Measurements from ENCODE around the gene PRCC. TPM values are rescaled to one million over a fixed set of nuclear protein-coding genes. Genes with fewer than 3 reads are reported as not detected.

The PRCC gene
- total RNA-seq, 1 experiment from 2014 or later = 131 TPM

GRCh38 chr1:156738407-156738806 is 28.9 kb upstream of the PRCC start:
- ChIA-PET POLR2A (interaction anchor here (0.7 to 10.4 kb wide), 5 partner anchors 9 to 77 kb away, joined by 3 to 375 read pairs (median 194); partner anchors contain the start of genes HDGF, ISG20L2, METTL25B and PRCC), CTCF (interaction anchor here (10.3 kb wide), 1 partner anchor 11 kb away, joined by 136 read pairs; the partner anchor contains the start of genes ISG20L2 and METTL25B)
- no peaks in the 10 kb centered on the region for H3K9me3 Mint-ChIP-seq (ENCODE audit: unreplicated experiment)
- peaks cover 82% of the 10 kb centered on the region for H3K36me3 Mint-ChIP-seq (ENCODE audit: insufficient read depth, unreplicated experiment)
- no peaks in the 10 kb centered on the region for H3K27me3 Mint-ChIP-seq (ENCODE audit: insufficient read depth, unreplicated experiment)
- intact Hi-C loops (cut with micrococcal nuclease) = no loop called here
- H3K4me1 Mint-ChIP-seq (ENCODE audit: insufficient read depth, unreplicated experiment) = peaks cover 13% of the 10 kb centered on the region
- no peak for DNase-seq (ENCODE audit: unreplicated experiment)
- BruUV-seq (replicated peaks) = no TSS peak
- H3K4me3 Mint-ChIP-seq (ENCODE audit: unreplicated experiment) = no peak overlapping the region
- H3K27ac Mint-ChIP-seq (ENCODE audit: low read depth, unreplicated experiment) = peak overlapping the region; percentile 39
- no peak for TF ChIP-seq CTCF (IDR thresholded peaks at IDR 0.05; ENCODE audit: unreplicated experiment)

GRCh38 chr1:156738916-156739315 is 28.4 kb upstream of the PRCC start:
- Mint-ChIP-seq H3K27ac (ENCODE audit: low read depth, unreplicated experiment) (peak overlapping the region; percentile 39), H3K36me3 (ENCODE audit: insufficient read depth, unreplicated experiment) (peaks cover 83% of the 10 kb centered on the region), H3K9me3 (ENCODE audit: unreplicated experiment) (no peaks in the 10 kb centered on the region), H3K4me3 (ENCODE audit: unreplicated experiment) (peak overlapping the region; percentile 100), H3K27me3 (ENCODE audit: insufficient read depth, unreplicated experiment) (no peaks in the 10 kb centered on the region), H3K4me1 (ENCODE audit: insufficient read depth, unreplicated experiment) (peaks cover 18% of the 10 kb centered on the region)
- POLR2A ChIA-PET = interaction anchor here (0.7 to 10.4 kb wide), 5 partner anchors 9 to 78 kb away, joined by 3 to 375 read pairs (median 194); partner anchors contain the start of genes HDGF, ISG20L2, METTL25B and PRCC
- no TSS peak for BruUV-seq (replicated peaks)
- CTCF ChIA-PET = interaction anchor here (0.5 to 10.3 kb wide), 3 partner anchors 11 to 29 kb away, joined by 5 to 136 read pairs (median 12); partner anchors contain the start of genes ISG20L2, METTL25B and PRCC
- intact Hi-C loops (cut with micrococcal nuclease) = no loop called here
- no peak for TF ChIP-seq CTCF (IDR thresholded peaks at IDR 0.05; ENCODE audit: unreplicated experiment)
- no peak for DNase-seq (ENCODE audit: unreplicated experiment)

- CTCF ChIA-PET = interaction anchor here (0.6 to 10.3 kb wide), 7 partner anchors 12 to 79 kb away, joined by 3 to 136 read pairs (median 4); partner anchors contain the start of genes ISG20L2, METTL25B and PRCC
- Mint-ChIP-seq H3K4me3 (ENCODE audit: unreplicated experiment) (peak overlapping the region; percentile 100), H3K9me3 (ENCODE audit: unreplicated experiment) (no peaks in the 10 kb centered on the region), H3K36me3 (ENCODE audit: insufficient read depth, unreplicated experiment) (peaks cover 81% of the 10 kb centered on the region), H3K27ac (ENCODE audit: low read depth, unreplicated experiment) (peak overlapping the region; percentile 98), H3K4me1 (ENCODE audit: insufficient read depth, unreplicated experiment) (peaks cover 23% of the 10 kb centered on the region), H3K27me3 (ENCODE audit: insufficient read depth, unreplicated experiment) (no peaks in the 10 kb centered on the region)
- no peak for TF ChIP-seq CTCF (IDR thresholded peaks at IDR 0.05; ENCODE audit: unreplicated experiment)
- BruUV-seq (replicated peaks) = TSS peak; percentile 3
- intact Hi-C loops (cut with micrococcal nuclease) = loop anchor here (2.0 to 10.0 kb wide), 2 partner anchors 27 to 235 kb away; partner anchors contain the start of genes MEF2D and PRCC
- peak; percentile 44 for DNase-seq (ENCODE audit: unreplicated experiment)
- POLR2A ChIA-PET = interaction anchor here (0.9 to 10.4 kb wide), 13 partner anchors 11 to 689 kb away, joined by 3 to 375 read pairs (median 5); partner anchors contain the start of genes CCT3, HDGF, ISG20L2 and METTL25B
Observed at GRCh38 chr1:156740237-156740740, 27.0 kb upstream of the PRCC start.

- no peak for TF ChIP-seq CTCF (IDR thresholded peaks at IDR 0.05; ENCODE audit: unreplicated experiment)
- Mint-ChIP-seq H3K4me1 (ENCODE audit: insufficient read depth, unreplicated experiment) (peaks cover 30% of the 10 kb centered on the region), H3K4me3 (ENCODE audit: unreplicated experiment) (peak within 1 kb of the TSS; percentile 100), H3K36me3 (ENCODE audit: insufficient read depth, unreplicated experiment) (peaks cover 81% of the 10 kb centered on the region), H3K27me3 (ENCODE audit: insufficient read depth, unreplicated experiment) (no peaks in the 10 kb centered on the region), H3K27ac (ENCODE audit: low read depth, unreplicated experiment) (peak within 1 kb of the TSS; percentile 98), H3K9me3 (ENCODE audit: unreplicated experiment) (no peaks in the 10 kb centered on the region)
- intact Hi-C loops (cut with micrococcal nuclease) = loop anchor here (2.0 to 10.0 kb wide), 2 partner anchors 26 to 236 kb away; partner anchors contain the start of genes MEF2D and PRCC
- BruUV-seq (replicated peaks) = no TSS peak
- CTCF ChIA-PET = interaction anchor here (0.6 to 10.3 kb wide), 11 partner anchors 8 to 150 kb away, joined by 3 to 136 read pairs (median 4); partner anchors contain the start of genes ISG20L2, METTL25B and PRCC
- POLR2A ChIA-PET = interaction anchor here (0.6 to 10.4 kb wide), 21 partner anchors 11 to 689 kb away, joined by 3 to 375 read pairs (median 4); partner anchors contain the start of genes CCT3, HDGF, ISG20L2 and MEF2D
- peak; percentile 100 for DNase-seq (ENCODE audit: unreplicated experiment)
Observed at GRCh38 chr1:156740741-156741480, 26.4 kb upstream of the PRCC start, which contains the start of gene MRPL24. Gene MRPL24 (minus strand): TSS chr1:156741088. CDS start chr1:156738704, 2,384 bp downstream.

Data from MCF 10A (cell line).